Lower lobe of right lung (tissue), 2 donors: ENCODE results near the gene JMJD1C. TPM values are rescaled to one million over a fixed set of nuclear protein-coding genes. Genes with fewer than 3 reads are reported as not detected.

ENCODE experiments used
- ATAC-seq, 2 donors: fragments of 200-7000 bp; cut with Tn5 transposase; one replicate each; pipeline ENCODE4 v1.9.1; 2020 to 2022; ENCODE audit warnings: mild to moderate bottlenecking in 2 of 2, moderate library complexity in 2 of 2
- DNase-seq: peaks from one replicate; pipeline ENCODE4 v3.0.0-alpha.2; 2020
- H3K27ac ChIP-seq: fragments of 200-600 bp; one replicate; pipeline ENCODE4 v1.8.0; 2022
- H3K27me3 ChIP-seq: fragments of 200-600 bp; one replicate; pipeline ENCODE4 v1.8.0; 2022; ENCODE audit warnings: low read depth
- H3K36me3 ChIP-seq: fragments of 200-600 bp; one replicate; pipeline ENCODE4 v1.8.0; 2022; ENCODE audit warnings: mild to moderate bottlenecking
- H3K4me1 ChIP-seq: fragments of 200-600 bp; one replicate; pipeline ENCODE4 v1.8.0; 2022
- H3K4me3 ChIP-seq: fragments of 200-600 bp; one replicate; pipeline ENCODE4 v1.8.0; 2022; ENCODE audit warnings: mild to moderate bottlenecking
- H3K9me3 ChIP-seq: fragments of 200-600 bp; one replicate; pipeline ENCODE4 v1.8.0; 2022
- CTCF ChIP-seq: fragments of 200-600 bp; IDR thresholded peaks from one replicate; pipeline ENCODE4 v1.8.0; 2022; ENCODE audit warnings: antibody characterized with exemption, mild to moderate bottlenecking
- intact Hi-C: fragments of 100-400 bp; cut with DNase I; formaldehyde crosslinking; loops from one replicate; pipeline ENCODE4 v1.11.0; 2022
- total RNA-seq: library from RNA; stranded (reverse); fragmentation: NEBNext Ultra II Directional; extraction: Animal tissue kit (Norgen Biotek cat#: 25700); gene quantifications from one replicate; pipeline ENCODE4 v1.2.1, GENCODE V29; 2021
- donor health status: DM: no; HTN: yes; CAD: no; lungs with severe emphysema.

Gene JMJD1C
- total RNA-seq, 1 donor from 2014 or later: 100.0 TPM

GRCh38 chr10:63265683-63266235, 200.0 kb downstream of the JMJD1C start:
- Histone ChIP-seq H3K36me3 (peaks cover 4% of the 10 kb centered on the region), H3K9me3 (no peaks in the 10 kb centered on the region), H3K27me3 (no peaks in the 10 kb centered on the region), H3K27ac (peak overlapping the region; percentile 93), H3K4me1 (peaks cover 36% of the 10 kb centered on the region), H3K4me3 (peak overlapping the region; percentile 58)
- ATAC-seq (no peak), DNase-seq (no peak)
- intact Hi-C loops: no loop called here
- TF ChIP-seq CTCF: no peak

- peaks cover 5% of the 10 kb centered on the region for H3K36me3 ChIP-seq
- no peaks in the 10 kb centered on the region for H3K9me3 ChIP-seq
Measured at GRCh38 chr10:63265222-63265617, 200.6 kb downstream of the JMJD1C start.

GRCh38 chr10:63264617-63265221, 201.1 kb downstream of the JMJD1C start:
- peaks cover 46% of the 10 kb centered on the region for H3K4me1 ChIP-seq
- ATAC-seq (no peak), DNase-seq (no peak)
- no peaks in the 10 kb centered on the region for H3K9me3 ChIP-seq
- peaks cover 5% of the 10 kb centered on the region for H3K36me3 ChIP-seq
- no peak for TF ChIP-seq CTCF
- H3K27me3 ChIP-seq: no peaks in the 10 kb centered on the region
- H3K4me3 ChIP-seq: peak overlapping the region; percentile 58
- intact Hi-C loops: no loop called here
- H3K27ac ChIP-seq: peak overlapping the region; percentile 93

More at GRCh38 chr10:63265222-63265617, 200.6 kb downstream of the JMJD1C start:
- H3K4me1 ChIP-seq: peaks cover 41% of the 10 kb centered on the region
- TF ChIP-seq CTCF: no peak
- intact Hi-C loops: no loop called here
- H3K4me3 ChIP-seq: peak overlapping the region; percentile 58
- no peaks in the 10 kb centered on the region for H3K27me3 ChIP-seq
- DNase-seq: no peak
- H3K27ac ChIP-seq: peak overlapping the region; percentile 93
- peak in 1 of 2 donors; percentile 31 for ATAC-seq

GRCh38 chr10:63262430-63263073, 203.2 kb downstream of the JMJD1C start:
- no peak for DNase-seq
- Histone ChIP-seq H3K36me3 (peaks cover 5% of the 10 kb centered on the region), H3K27me3 (no peaks in the 10 kb centered on the region), H3K4me1 (peaks cover 68% of the 10 kb centered on the region), H3K9me3 (no peaks in the 10 kb centered on the region), H3K4me3 (no peak overlapping the region), H3K27ac (no peak overlapping the region)
- no peak for TF ChIP-seq CTCF
- intact Hi-C loops: no loop called here
- ATAC-seq: no peak

GRCh38 chr10:63261496-63261895, 204.3 kb downstream of the JMJD1C start:
- H3K4me1 ChIP-seq: peaks cover 79% of the 10 kb centered on the region
- ATAC-seq (no peak), DNase-seq (no peak)
- no peak for TF ChIP-seq CTCF
- peaks cover 5% of the 10 kb centered on the region for H3K36me3 ChIP-seq
- no peak overlapping the region for H3K27ac ChIP-seq
- H3K4me3 ChIP-seq: no peak overlapping the region
- intact Hi-C loops: no loop called here
- H3K9me3 ChIP-seq: no peaks in the 10 kb centered on the region
- H3K27me3 ChIP-seq: no peaks in the 10 kb centered on the region
